ENCODE measurements around the gene LBP.

The LBP gene

DNA sequence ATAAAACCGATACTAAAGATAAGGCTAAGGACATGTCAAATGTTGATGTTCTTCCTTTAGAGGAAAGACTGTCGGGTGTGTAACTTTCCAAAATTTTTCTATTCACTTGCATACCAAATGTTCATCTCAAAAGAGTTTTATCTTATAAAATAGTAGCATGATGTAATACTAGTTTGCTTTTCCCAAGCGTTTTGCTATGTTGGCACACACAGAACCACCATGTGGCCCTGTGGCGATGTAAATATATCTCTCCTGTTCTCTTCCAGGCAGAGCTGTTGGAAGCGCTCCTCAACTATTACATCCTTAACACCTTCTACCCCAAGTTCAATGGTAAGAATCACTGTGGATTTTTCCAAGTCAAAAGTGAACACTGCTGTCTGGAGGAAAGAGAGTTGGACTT lies 26.5 kb downstream of the LBP start:
- ATAC-seq (ENCODE audit: insufficient read depth, low read depth) (no peak), DNase-seq (no peak)
- H4K20me1 ChIP-seq (ENCODE audit: insufficient read depth, low read length): no peaks in the 10 kb centered on the region
- peaks cover 23% of the 10 kb centered on the region for H3K27me3 ChIP-seq (ENCODE audit: insufficient read depth, low read length, poor library complexity)
- no peak overlapping the region for H3K4me2 ChIP-seq (ENCODE audit: insufficient read depth, low read length)
- H3K9me3 ChIP-seq (ENCODE audit: insufficient read depth, low read length, severe bottlenecking): no peaks in the 10 kb centered on the region
- no peak overlapping the region for H3K4me3 ChIP-seq (ENCODE audit: low read depth in 1 of 2, low read length in 2 of 2)
- TF ChIP-seq EZH2 (IDR thresholded peaks at IDR 0.05; ENCODE audit: borderline replicate concordance, low read depth, low read length, severe bottlenecking): no peak
- TF ChIP-seq, protein P1, sequence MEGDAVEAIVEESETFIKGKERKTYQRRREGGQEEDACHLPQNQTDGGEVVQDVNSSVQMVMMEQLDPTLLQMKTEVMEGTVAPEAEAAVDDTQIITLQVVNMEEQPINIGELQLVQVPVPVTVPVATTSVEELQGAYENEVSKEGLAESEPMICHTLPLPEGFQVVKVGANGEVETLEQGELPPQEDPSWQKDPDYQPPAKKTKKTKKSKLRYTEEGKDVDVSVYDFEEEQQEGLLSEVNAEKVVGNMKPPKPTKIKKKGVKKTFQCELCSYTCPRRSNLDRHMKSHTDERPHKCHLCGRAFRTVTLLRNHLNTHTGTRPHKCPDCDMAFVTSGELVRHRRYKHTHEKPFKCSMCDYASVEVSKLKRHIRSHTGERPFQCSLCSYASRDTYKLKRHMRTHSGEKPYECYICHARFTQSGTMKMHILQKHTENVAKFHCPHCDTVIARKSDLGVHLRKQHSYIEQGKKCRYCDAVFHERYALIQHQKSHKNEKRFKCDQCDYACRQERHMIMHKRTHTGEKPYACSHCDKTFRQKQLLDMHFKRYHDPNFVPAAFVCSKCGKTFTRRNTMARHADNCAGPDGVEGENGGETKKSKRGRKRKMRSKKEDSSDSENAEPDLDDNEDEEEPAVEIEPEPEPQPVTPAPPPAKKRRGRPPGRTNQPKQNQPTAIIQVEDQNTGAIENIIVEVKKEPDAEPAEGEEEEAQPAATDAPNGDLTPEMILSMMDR (IDR thresholded peaks at IDR 0.05; ENCODE audit: borderline replicate concordance, extremely low read depth, low read length, poor library complexity, severe bottlenecking): no peak
- H3K27ac ChIP-seq (ENCODE audit: low read length): no peak overlapping the region
- H2AFZ ChIP-seq (ENCODE audit: low read depth, low read length): no peak overlapping the region
- no peaks in the 10 kb centered on the region for H3K79me2 ChIP-seq (ENCODE audit: insufficient read depth, low read length)
- H3K9ac ChIP-seq (ENCODE audit: low read depth, low read length): no peak overlapping the region
- no peaks in the 10 kb centered on the region for H3K4me1 ChIP-seq (ENCODE audit: insufficient read depth, low read length)
- H3K36me3 ChIP-seq (ENCODE audit: insufficient read depth, low read length): no peaks in the 10 kb centered on the region

- no peaks in the 10 kb centered on the region for H4K20me1 ChIP-seq (ENCODE audit: insufficient read depth, low read length)
- H3K4me2 ChIP-seq (ENCODE audit: insufficient read depth, low read length): no peak overlapping the region
- H3K27me3 ChIP-seq (ENCODE audit: insufficient read depth, low read length, poor library complexity): peaks cover 23% of the 10 kb centered on the region
- no peaks in the 10 kb centered on the region for H3K9me3 ChIP-seq (ENCODE audit: insufficient read depth, low read length, severe bottlenecking)
- H3K27ac ChIP-seq (ENCODE audit: low read length): no peak overlapping the region
- no peaks in the 10 kb centered on the region for H3K79me2 ChIP-seq (ENCODE audit: insufficient read depth, low read length)
- H3K4me1 ChIP-seq (ENCODE audit: insufficient read depth, low read length): no peaks in the 10 kb centered on the region
- TF ChIP-seq, protein P1 (IDR thresholded peaks at IDR 0.05; ENCODE audit: borderline replicate concordance, extremely low read depth, low read length, poor library complexity, severe bottlenecking): no peak
- no peak for TF ChIP-seq EZH2 (IDR thresholded peaks at IDR 0.05; ENCODE audit: borderline replicate concordance, low read depth, low read length, severe bottlenecking)
- no peak for DNase-seq
- ATAC-seq (ENCODE audit: insufficient read depth, low read depth): no peak
- H3K4me3 ChIP-seq (ENCODE audit: low read depth in 1 of 2, low read length in 2 of 2): no peak overlapping the region
- H2AFZ ChIP-seq (ENCODE audit: low read depth, low read length): no peak overlapping the region
- no peaks in the 10 kb centered on the region for H3K36me3 ChIP-seq (ENCODE audit: insufficient read depth, low read length)
- no peak overlapping the region for H3K9ac ChIP-seq (ENCODE audit: low read depth, low read length)
Observed at GRCh38 chr20:38373231-38373867, 27.1 kb downstream of the LBP start.

- Histone ChIP-seq H3K9ac (ENCODE audit: low read depth, low read length) (no peak overlapping the region), H3K4me2 (ENCODE audit: insufficient read depth, low read length) (no peak overlapping the region), H3K27ac (ENCODE audit: low read length) (no peak overlapping the region), H3K4me3 (ENCODE audit: low read depth in 1 of 2, low read length in 2 of 2) (no peak overlapping the region), H4K20me1 (ENCODE audit: insufficient read depth, low read length) (no peaks in the 10 kb centered on the region), H2AFZ (ENCODE audit: low read depth, low read length) (no peak overlapping the region), H3K27me3 (ENCODE audit: insufficient read depth, low read length, poor library complexity) (peaks cover 23% of the 10 kb centered on the region), H3K9me3 (ENCODE audit: insufficient read depth, low read length, severe bottlenecking) (no peaks in the 10 kb centered on the region), H3K79me2 (ENCODE audit: insufficient read depth, low read length) (no peaks in the 10 kb centered on the region), H3K36me3 (ENCODE audit: insufficient read depth, low read length) (no peaks in the 10 kb centered on the region), H3K4me1 (ENCODE audit: insufficient read depth, low read length) (no peaks in the 10 kb centered on the region)
- TF ChIP-seq, protein P1 (IDR thresholded peaks at IDR 0.05; ENCODE audit: borderline replicate concordance, extremely low read depth, low read length, poor library complexity, severe bottlenecking): no peak
- no peak for TF ChIP-seq EZH2 (IDR thresholded peaks at IDR 0.05; ENCODE audit: borderline replicate concordance, low read depth, low read length, severe bottlenecking)
- DNase-seq: no peak
- ATAC-seq (ENCODE audit: insufficient read depth, low read depth): no peak
Observed at GRCh38 chr20:38373898-38374297, 27.6 kb downstream of the LBP start.

All from DND-41 (cell line).